Amniotic stem cell (primary cell): ENCODE data around the gene TMEM129.

ENCODE experiments used
- DNase-seq: peaks from one replicate; lab custom pipeline; 2025; lab: John Stamatoyannopoulos, UW

The TMEM129 gene

DNA sequence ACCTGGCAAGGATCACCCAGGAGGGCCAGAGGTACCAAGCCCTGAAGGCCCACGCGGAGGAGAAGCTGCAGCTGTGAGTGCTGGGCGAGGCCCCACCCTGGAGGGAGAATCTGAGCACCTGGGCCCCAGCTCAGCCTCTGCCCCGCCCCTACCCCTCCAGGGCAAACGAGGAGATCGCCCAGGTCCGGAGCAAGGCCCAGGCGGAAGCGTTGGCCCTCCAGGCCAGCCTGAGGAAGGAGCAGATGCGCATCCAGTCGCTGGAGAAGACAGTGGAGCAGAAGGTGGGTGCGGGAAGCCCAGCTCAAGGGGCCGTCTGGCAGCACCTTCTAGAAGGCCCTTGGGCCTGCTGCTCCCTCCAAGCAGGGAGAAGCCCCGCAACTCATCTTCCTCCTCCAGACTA is 23.4 kb upstream of the TMEM129 start:
- no peak for DNase-seq

DNA sequence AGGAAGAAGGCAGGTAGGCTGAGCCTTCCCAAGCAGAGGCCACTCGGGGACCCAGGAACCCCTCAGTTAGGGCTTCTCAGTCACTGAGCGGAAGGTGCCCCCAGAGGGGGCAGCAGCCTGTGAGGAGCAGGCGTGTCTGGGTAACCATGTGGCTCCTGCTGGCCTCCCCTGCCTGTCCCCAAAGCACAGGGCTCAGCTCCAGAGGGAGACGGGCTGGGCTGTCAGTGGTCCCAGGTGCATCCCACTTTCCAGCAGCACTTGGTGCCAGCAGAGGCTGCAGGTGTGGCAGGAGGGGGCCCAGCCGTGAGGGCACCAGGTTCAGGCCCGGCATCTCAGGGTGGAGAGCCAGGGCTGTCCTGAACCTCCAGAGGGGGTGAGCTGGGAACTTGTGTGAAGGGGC is 22.9 kb upstream of the TMEM129 start:
- no peak for DNase-seq

DNA sequence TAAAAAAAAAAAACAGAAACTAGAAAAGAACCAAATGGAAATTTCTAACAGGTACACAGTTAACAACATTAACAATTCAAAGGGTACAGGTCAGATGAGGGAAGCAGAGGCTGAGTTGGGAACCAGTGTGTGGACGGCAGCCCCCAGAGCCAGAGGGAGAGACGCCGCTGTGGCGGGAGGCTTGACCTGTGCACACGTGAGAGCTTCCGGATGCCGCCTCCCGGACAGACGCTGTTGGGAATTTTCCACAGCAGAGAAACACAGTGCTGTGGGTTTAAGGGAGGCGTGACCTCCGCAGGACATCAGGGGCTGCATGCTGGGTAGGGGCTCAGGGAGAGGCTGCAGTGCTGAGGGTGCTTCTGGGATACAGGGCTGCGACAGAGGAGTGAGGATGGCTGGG is 22.4 kb upstream of the TMEM129 start:
- DNase-seq, result no peak

DNA sequence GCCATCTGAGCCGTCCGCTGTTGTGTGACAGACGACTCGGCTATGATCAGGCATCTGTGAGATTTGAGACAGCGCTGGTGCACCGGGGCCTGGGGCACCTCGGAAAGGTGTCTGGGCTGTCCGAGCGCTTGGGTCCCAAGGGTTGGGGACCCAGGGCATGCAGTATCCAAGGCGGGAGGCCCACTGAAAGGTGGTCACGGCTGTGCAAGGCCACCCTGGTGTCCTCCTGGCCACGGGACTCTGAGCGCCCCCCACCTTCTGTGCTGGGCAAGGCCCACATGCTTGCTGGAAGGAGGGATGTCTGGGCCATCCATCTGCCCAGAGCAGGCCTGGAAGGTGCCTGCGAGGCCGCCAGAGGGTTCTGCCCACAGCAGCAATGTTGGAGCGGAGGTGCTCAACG is 20.1 kb upstream of the TMEM129 start:
- no peak for DNase-seq

GRCh38 chr4:1740021-1740545 is 19.0 kb upstream of the TMEM129 start:
- DNase-seq, result no peak

GRCh38 chr4:1739358-1739757 is 18.2 kb upstream of the TMEM129 start:
- no peak for DNase-seq

DNA sequence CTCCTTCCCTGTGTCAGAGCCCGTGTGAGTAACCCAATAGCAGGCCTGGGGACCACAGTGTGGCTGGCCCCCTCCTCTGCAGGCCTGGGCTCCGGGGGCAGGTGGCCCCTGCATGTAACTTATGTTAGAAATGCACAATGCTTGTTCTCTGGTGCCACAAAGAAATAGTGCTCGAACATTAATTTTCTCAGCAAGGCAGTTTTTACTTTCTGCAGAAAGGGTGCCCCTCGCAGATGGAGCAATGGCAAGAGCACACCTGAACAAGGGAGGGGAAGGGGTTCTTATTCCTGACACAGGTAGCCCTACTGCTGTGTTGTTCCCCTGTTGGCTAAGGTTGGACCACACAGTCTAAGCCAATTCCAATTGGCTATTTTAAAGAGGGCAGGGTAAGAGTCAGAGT is 17.3 kb upstream of the TMEM129 start:
- no peak for DNase-seq

GRCh38 chr4:1737666-1738065 is 16.5 kb upstream of the TMEM129 start:
- no peak for DNase-seq

GRCh38 chr4:1736812-1737211 is 15.7 kb upstream of the TMEM129 start:
- no peak for DNase-seq

DNA sequence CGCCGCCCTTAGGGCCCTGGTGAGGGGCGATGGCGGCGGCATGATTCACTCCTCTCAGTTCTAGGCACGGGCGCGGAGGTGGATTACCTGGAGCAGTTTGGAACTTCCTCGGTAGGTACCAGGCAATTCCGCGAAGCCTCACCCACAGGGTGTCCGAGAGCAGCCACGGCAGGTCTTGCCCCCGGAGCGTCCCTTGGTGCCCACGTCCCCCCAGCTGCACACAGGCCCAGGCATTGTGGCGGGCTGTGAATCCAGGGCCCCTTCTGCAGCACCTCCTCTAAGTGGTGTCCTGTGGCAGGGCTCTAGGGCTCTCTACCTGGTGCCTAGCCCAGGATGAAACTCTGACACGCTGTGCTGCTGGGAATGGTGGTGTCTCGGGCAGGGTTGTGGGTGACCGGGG is 14.1 kb upstream of the TMEM129 start:
- DNase-seq, result no peak

GRCh38 chr4:1732911-1733310 is 11.8 kb upstream of the TMEM129 start:
- no peak for DNase-seq

DNA sequence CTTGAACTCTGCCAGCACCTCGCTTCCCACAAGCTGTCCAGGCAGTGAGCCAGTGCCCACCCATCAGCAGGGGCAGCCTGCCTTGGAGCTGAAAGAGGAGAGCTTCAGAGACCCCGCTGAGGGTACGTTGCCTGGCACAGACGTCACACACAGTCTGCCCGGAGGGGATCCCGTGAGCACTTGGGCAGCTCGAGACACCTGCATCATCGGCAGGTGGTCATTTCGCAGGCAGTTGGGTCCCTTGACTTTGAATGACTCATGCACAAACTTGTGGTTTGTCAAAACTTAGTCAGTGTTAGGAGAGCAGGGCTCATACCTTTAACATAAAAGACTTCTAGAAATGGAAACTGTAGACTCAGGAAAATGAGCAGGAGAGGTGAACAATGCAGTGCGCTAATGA is 10.1 kb upstream of the TMEM129 start:
- DNase-seq, result no peak

- DNase-seq, result no peak
These were observed 9.5 kb upstream of the TMEM129 start for GRCh38 chr4:1730532-1731135.

DNA sequence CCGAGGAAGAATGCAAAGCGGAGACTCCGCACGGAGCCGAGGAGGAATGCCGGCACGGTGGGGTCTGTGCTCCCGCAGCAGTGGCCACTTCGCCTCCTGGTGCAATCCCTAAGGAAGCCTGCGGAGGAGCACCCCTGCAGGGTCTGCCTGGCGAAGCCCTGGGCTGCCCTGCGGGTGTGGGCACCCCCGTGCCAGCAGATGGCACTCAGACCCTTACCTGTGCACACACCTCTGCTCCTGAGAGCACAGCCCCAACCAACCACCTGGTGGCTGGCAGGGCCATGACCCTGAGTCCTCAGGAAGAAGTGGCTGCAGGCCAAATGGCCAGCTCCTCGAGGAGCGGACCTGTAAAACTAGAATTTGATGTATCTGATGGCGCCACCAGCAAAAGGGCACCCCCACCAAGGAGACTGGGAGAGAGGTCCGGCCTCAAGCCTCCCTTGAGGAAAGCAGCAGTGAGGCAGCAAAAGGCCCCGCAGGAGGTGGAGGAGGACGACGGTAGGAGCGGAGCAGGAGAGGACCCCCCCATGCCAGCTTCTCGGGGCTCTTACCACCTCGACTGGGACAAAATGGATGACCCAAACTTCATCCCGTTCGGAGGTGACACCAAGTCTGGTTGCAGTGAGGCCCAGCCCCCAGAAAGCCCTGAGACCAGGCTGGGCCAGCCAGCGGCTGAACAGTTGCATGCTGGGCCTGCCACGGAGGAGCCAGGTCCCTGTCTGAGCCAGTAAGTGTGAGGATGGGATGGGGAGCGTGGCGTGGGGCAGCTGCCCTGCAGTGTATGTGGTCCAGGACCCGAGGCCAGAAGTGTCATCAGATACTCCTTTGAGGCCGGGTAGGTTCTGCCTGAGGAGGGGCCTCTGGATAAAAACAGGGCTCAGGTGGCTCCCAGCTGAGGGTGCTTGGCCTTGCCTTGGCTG is 7.2 kb upstream of the TMEM129 start:
- DNase-seq, result no peak

DNA sequence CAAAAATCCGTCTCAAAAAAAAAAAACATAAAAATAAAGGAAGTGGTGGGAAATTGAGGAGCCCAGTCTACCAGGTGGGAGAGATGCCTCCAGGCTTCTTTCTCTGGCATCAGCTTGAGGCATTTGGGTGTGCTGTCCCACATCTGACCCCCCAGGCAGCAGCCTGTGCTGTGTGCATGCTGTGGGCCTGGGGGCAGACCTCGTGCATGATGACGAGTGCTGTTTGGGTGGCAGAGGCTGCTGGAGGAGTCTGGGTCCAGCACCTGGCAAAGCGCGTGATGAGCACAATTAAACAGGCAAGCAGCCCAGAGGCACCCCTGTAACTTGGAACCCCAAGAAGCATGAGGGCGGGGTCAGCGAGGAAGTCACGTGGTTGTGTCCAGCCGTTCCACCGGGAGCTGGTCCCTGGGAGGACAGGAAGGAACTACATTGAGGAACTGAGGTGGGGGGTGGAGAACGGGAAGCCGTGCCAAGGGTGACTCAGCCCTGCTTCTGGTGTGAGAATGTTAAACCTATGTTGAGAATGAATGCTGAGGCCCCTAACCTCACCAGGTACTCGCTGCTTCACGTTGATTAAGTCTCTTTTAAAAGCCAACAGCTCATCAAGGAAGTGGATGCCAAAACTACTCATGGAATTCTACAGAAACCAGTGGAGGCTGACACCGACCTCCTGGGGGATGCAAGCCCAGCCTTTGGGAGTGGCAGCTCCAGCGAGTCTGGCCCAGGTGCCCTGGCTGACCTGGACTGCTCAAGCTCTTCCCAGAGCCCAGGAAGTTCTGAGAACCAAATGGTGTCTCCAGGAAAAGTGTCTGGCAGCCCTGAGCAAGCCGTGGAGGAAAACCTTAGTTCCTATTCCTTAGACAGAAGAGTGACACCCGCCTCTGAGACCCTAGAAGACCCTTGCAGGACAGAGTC is 6.3 kb upstream of the TMEM129 start:
- DNase-seq, result no peak

DNA sequence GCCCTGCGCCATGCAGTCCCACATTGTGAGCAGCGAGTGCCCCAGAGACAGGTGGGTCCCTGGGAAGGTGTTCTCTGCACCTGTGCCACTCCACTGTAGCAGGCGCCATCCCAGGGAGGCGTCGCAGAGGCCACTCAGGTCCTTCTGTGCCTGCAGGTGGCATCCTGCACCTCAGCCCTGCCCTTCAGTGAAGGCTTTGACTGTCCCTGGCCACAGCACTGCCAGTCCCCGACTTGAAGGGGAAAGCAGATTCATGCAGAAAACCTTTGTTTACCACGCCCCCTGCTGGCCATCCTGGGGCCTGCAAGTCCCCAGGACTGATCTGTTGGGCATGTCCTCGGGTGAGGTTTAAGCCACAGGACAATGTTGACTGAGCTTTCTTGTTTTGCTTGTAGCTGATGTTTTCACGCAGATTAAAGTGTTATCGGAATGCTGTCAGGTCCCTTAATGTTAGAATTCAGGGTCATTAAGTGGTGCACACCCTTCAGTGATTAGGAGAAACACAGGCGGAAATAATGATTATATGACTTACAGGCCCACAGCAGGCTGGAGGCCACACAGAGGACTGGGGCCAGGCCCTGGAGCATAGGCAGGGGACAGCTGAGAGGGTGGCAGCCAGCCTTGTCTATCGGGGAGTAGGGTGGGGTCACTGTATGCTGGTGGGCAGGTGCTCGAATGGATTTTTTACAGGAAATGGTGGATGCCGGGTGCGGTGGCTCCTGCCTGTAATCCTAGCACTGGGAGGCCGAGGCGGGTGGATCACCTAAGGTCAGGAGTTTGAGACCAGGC is 5.2 kb upstream of the TMEM129 start:
- DNase-seq, result peak; percentile 26

GRCh38 chr4:1725521-1725920 is 4.4 kb upstream of the TMEM129 start:
- no peak for DNase-seq

DNA sequence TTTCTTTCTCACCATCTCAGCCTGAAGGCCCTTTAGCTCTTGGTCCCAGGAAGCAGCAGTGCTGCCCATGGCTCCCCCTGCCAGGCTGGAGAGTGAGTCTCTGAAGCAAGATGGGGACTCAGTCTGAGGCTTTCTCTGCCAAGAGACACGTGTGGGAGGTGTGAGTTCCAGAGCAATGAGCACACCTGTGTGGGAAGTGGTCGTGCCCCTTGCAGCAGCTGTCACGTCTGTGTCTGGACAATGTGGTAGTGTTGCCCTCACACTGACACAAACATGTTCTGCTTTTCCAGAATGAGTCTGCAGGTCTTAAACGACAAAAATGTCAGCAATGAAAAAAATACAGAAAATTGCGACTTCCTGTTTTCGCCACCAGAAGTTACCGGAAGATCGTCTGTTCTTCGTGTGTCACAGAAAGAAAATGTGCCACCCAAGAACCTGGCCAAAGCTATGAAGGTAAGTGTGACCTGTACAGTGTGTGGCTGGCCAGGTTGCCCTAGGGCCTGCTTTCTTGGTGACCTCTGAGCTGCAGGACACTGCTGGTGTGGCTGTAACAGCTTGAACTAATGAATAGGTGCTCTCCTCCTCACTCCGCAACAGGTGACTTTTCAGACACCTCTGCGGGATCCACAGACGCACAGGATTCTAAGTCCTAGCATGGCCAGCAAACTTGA is 2.1 kb upstream of the TMEM129 start:
- no peak for DNase-seq

GRCh38 chr4:1722551-1723118 is 1.5 kb upstream of the TMEM129 start:
- no peak for DNase-seq

GRCh38 chr4:1721666-1722550 is 785 bp upstream of the TMEM129 start:
- no peak for DNase-seq
